NCI-H2196 treated with DMSO at 0.1 percent for 48 hours (cell line): Measurements from ENCODE around the gene HSPB2.

Experiments used
- DNase-seq: peaks from one replicate; lab custom pipeline; 2025; ENCODE audit not compliant: unreplicated experiment; lab: John Stamatoyannopoulos, UW

HSPB2 gene

GRCh38 chr11:111937461-111937769 is 24.9 kb downstream of the HSPB2 start:
- no peak for DNase-seq

- DNase-seq, result no peak
Measured at GRCh38 chr11:111937844-111938243, 25.3 kb downstream of the HSPB2 start.

- no peak for DNase-seq
Measured at GRCh38 chr11:111938687-111939160, 26.2 kb downstream of the HSPB2 start.

- DNase-seq, result no peak
Measured at GRCh38 chr11:111939836-111940604, 27.5 kb downstream of the HSPB2 start.

- DNase-seq, result no peak
Measured at GRCh38 chr11:111941963-111942362, 29.4 kb downstream of the HSPB2 start.

- DNase-seq, result no peak
Measured at GRCh38 chr11:111942829-111943228, 30.3 kb downstream of the HSPB2 start.

- DNase-seq, result no peak
Measured at GRCh38 chr11:111944139-111944538, 31.6 kb downstream of the HSPB2 start.

- no peak for DNase-seq
Measured at GRCh38 chr11:111944651-111945051, 32.1 kb downstream of the HSPB2 start.

- DNase-seq, result no peak
Measured at GRCh38 chr11:111945198-111945597, 32.7 kb downstream of the HSPB2 start.

- DNase-seq, result no peak
Measured at GRCh38 chr11:111946499-111946898, 34.0 kb downstream of the HSPB2 start.

GRCh38 chr11:111947143-111947542 is 34.6 kb downstream of the HSPB2 start:
- DNase-seq, result no peak

GRCh38 chr11:111949519-111950426 is 37.2 kb downstream of the HSPB2 start:
- no peak for DNase-seq

GRCh38 chr11:111951565-111951964 is 39.0 kb downstream of the HSPB2 start:
- no peak for DNase-seq

- DNase-seq, result no peak
Measured at GRCh38 chr11:111954154-111954553, 41.6 kb downstream of the HSPB2 start.

GRCh38 chr11:111957663-111958444 is 45.3 kb downstream of the HSPB2 start:
- DNase-seq, result no peak

- DNase-seq, result no peak
Measured at GRCh38 chr11:111960916-111961315, 48.4 kb downstream of the HSPB2 start.

GRCh38 chr11:111961389-111962300 is 49.1 kb downstream of the HSPB2 start:
- no peak for DNase-seq
